HEK293T (cell line): ENCODE data around the gene VRK2.

Source experiments
- ARNT ChIP-seq: fragments of 450-650 bp; IDR thresholded peaks from 2 replicates; pipeline ENCODE4 v1.6.1; 2017; ENCODE audit warnings: mild to moderate bottlenecking
- BHLHE40 ChIP-seq: fragments of 450-650 bp; IDR thresholded peaks from 2 replicates; pipeline ENCODE4 v1.6.1; 2016; ENCODE audit warnings: mild to moderate bottlenecking, moderate library complexity, borderline replicate concordance
- CTBP1 ChIP-seq: fragments of 450-650 bp; IDR thresholded peaks from 2 replicates; pipeline ENCODE4 v1.6.1; 2016; ENCODE audit warnings: borderline replicate concordance
- FOXA1 ChIP-seq: fragments of 450-650 bp; IDR thresholded peaks from 2 replicates; pipeline ENCODE4 v1.6.1; 2016; ENCODE audit warnings: mild to moderate bottlenecking
- FOXK2 ChIP-seq: fragments of 450-650 bp; IDR thresholded peaks from 2 replicates; pipeline ENCODE4 v1.6.1; 2016; ENCODE audit warnings: mild to moderate bottlenecking
- HDGF ChIP-seq: fragments of 450-650 bp; IDR thresholded peaks from 2 replicates; pipeline ENCODE4 v1.6.1; 2017; ENCODE audit warnings: antibody characterized with exemption, borderline replicate concordance
- L3MBTL2 ChIP-seq: fragments of 450-650 bp; conservative IDR thresholded peaks from 2 replicates; pipeline ENCODE4 v1.6.1; 2016; ENCODE audit warnings: mild to moderate bottlenecking
- NFRKB ChIP-seq: fragments of 450-650 bp; IDR thresholded peaks from 2 replicates; pipeline ENCODE4 v1.6.1; 2016; ENCODE audit warnings: mild to moderate bottlenecking, moderate library complexity
- SP1 ChIP-seq: fragments of 450-650 bp; IDR thresholded peaks from 2 replicates; pipeline ENCODE4 v1.6.1; 2017
- SUZ12 ChIP-seq: fragments of 450-650 bp; IDR thresholded peaks from 2 replicates; pipeline ENCODE4 v1.6.1; 2016; ENCODE audit warnings: mild to moderate bottlenecking
- TARDBP ChIP-seq: fragments of 450-650 bp; IDR thresholded peaks from 2 replicates; pipeline ENCODE4 v1.6.1; 2016
- ZNF384 ChIP-seq: fragments of 450-650 bp; IDR thresholded peaks from 2 replicates; pipeline ENCODE4 v1.6.1; 2016
- TF ChIP-seq, protein P1 (sequence below): fragments of 450-650 bp; IDR thresholded peaks from 2 replicates; pipeline ENCODE4 v1.6.1; 2016

DNA sequence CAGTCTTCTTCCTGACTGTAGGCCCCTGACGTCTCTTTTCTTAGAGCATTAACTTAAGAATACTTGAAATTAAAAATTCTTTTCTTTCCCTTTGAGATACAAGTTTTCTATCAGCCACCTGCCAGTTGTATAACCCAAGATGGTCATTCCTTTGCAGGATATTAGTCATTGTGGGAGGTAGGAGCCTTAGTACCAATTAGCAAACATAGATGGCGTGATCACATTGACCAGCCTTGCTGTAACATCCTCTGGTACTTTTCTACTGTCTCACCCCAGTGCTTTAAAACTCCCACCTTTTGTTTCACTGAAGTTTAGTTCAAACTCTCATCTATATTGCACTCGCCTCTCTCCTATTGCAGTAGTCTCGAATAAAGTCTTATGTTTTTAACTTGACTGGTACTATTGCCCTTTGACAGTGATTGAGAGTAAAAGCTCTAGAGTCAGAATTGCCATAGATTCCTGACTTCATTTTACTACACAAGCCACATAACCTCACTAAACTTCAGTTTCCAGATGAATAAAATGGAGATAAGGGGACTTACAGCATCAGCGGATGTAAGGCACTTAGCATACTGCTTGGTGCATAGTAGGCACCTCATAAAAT lies 74.1 kb downstream of the VRK2 start:
- TF ChIP-seq, protein P1, sequence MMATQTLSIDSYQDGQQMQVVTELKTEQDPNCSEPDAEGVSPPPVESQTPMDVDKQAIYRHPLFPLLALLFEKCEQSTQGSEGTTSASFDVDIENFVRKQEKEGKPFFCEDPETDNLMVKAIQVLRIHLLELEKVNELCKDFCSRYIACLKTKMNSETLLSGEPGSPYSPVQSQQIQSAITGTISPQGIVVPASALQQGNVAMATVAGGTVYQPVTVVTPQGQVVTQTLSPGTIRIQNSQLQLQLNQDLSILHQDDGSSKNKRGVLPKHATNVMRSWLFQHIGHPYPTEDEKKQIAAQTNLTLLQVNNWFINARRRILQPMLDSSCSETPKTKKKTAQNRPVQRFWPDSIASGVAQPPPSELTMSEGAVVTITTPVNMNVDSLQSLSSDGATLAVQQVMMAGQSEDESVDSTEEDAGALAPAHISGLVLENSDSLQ, result no peak
- TF ChIP-seq ZNF384 (no peak), CTBP1 (no peak), SUZ12 (no peak), SP1 (no peak), ARNT (no peak), TARDBP (no peak), HDGF (no peak), BHLHE40 (no peak), FOXK2 (no peak), NFRKB (no peak), FOXA1 (no peak), L3MBTL2 (no peak)
